ENCODE results near the gene MC1R.
"Not testable (repeated sequence)": the region's sequence is repeated elsewhere in the genome, so short reads cannot be mapped to it uniquely, and the experiment has no call there.

Gene MC1R

DNA sequence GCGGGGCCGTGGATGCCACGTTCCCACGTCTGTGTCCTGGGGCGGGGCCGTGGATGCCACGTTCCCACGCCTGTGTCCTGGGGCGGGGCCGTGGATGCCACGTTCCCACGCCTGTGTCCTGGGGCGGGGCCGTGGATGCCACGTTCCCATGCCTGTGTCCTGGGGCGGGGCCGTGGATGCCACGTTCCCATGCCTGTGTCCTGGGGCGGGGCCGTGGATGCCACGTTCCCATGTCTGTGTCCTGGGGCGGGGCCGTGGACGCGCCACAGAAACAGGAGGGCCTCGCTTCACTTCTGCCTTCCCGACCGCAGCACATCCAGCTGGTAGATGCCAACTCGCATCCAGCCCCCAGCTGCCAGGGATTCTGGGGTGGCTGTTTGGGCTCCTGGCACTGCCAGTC, 15.4 kb downstream of the MC1R start:
- DNase-seq (ENCODE audit: low read depth in 2 of 2, low spot score in 1 of 2) = not testable (repeated sequence)

DNA sequence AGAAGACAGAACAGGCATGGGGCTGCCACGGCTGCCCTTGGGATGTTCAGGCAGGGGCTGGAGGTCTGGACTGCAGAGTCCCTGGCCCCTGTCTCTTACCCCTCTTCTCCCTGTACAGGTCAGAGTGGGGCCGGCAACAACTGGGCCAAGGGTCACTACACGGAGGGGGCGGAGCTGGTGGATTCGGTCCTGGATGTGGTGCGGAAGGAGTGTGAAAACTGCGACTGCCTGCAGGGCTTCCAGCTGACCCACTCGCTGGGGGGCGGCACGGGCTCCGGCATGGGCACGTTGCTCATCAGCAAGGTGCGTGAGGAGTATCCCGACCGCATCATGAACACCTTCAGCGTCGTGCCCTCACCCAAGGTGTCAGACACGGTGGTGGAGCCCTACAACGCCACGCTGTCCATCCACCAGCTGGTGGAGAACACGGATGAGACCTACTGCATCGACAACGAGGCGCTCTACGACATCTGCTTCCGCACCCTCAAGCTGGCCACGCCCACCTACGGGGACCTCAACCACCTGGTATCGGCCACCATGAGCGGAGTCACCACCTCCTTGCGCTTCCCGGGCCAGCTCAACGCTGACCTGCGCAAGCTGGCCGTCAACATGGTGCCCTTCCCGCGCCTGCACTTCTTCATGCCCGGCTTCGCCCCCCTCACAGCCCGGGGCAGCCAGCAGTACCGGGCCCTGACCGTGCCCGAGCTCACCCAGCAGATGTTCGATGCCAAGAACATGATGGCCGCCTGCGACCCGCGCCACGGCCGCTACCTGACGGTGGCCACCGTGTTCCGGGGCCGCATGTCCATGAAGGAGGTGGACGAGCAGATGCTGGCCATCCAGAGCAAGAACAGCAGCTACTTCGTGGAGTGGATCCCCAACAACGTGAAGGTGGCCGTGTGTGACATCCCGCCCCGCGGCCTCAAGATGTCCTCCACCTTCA, 16.2 kb downstream of the MC1R start:
- DNase-seq (ENCODE audit: low read depth in 2 of 2, low spot score in 1 of 2) = no peak

DNA sequence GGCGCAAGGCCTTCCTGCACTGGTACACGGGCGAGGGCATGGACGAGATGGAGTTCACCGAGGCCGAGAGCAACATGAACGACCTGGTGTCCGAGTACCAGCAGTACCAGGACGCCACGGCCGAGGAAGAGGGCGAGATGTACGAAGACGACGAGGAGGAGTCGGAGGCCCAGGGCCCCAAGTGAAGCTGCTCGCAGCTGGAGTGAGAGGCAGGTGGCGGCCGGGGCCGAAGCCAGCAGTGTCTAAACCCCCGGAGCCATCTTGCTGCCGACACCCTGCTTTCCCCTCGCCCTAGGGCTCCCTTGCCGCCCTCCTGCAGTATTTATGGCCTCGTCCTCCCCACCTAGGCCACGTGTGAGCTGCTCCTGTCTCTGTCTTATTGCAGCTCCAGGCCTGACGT, 17.0 kb downstream of the MC1R start:
- DNase-seq (ENCODE audit: low read depth in 2 of 2, low spot score in 1 of 2) = not testable (repeated sequence)

DNA sequence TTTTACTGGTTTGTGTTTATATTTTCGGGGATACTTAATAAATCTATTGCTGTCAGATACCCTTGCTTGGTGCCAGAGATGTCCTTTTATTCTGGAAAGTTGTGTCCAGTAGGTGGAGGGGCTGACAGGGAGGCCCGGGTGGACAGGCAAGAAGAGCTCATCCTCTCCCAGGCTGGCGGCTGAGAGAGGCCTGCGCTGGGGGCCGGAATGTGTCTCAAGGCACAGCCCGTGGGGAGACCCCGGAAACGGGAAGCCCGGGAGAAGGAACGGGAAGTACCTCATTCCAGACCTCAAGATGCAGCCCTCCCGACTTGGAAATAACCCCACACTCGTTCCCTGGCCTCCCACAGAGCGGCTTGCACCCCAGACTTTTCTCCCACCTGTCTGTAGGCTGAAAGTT, 17.4 kb downstream of the MC1R start:
- no peak for DNase-seq (ENCODE audit: low read depth in 2 of 2, low spot score in 1 of 2)

DNA sequence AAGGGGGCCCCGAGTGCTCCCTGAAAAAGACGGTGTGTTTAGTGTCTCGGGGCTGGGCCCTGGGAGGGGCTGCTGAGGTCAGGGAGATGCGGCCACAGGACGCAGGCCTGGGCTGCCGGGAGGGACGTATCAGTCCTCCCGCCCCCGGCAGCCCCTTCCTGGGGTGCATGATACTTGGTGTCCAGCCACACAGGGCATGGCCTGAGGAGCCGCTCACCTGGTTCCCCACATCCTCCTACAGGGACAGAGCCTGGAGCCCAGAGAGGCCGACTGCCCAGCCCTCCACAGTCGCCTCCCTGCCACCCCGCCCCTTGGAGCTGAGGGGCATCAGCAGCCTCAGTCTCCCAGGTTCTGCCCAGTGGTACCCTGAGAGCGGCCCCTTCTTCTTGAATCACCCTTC, 17.8 kb downstream of the MC1R start:
- DNase-seq (ENCODE audit: low read depth in 2 of 2, low spot score in 1 of 2) = no peak

DNA sequence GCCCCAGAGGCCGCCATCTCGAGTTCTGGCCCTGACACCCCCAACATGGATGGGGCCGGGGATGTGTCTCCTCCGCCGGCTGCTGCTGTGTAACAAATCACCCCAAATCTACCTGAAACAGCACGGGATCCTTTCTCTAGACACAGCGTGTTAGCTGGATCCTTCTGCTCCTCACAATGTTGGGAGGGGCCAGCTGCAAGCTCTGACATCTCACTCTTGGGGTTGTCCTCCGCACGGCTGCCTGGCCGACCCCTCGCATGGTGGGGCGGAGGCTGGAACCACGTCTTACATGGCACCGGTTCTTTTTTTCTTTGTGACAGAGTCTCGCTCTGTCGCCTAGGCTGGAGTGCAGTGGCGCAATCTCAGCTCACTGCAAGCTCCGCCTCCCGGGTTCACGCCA, 18.3 kb downstream of the MC1R start:
- DNase-seq (ENCODE audit: low read depth in 2 of 2, low spot score in 1 of 2) = no peak

DNA sequence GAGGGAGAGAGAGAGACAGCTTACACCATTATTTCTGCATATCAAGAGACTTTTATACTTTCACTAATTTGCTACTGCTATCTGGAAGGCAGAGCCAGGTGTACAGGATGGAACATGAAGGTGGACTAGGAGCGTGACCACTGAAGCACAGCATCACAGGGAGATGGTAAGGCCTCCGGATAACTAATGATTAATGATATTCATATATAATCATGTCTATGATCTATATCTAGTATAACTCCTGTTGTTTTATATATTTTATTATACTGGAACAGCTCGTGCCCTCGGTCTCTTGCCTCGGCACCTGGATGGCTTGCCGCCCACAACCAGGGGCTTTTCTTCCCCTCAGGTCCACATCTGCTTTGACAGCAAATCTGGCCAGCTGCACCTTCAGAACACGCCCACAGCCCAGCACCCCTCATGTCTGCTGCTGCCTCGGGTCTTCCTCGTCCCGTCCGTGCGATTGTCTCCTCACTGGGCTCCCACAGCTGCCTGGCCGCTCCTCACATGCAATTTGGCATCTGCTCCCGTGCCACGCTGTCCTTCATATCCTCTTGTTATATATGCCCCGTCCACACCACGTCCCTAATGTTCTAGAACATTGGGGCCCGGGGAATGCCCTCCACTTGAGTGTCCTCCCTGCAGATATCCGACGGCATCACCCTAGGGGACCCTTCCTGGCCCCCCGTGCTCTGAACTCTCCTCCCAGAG, 19.7 kb downstream of the MC1R start:
- no peak for DNase-seq (ENCODE audit: low read depth in 2 of 2, low spot score in 1 of 2)

DNA sequence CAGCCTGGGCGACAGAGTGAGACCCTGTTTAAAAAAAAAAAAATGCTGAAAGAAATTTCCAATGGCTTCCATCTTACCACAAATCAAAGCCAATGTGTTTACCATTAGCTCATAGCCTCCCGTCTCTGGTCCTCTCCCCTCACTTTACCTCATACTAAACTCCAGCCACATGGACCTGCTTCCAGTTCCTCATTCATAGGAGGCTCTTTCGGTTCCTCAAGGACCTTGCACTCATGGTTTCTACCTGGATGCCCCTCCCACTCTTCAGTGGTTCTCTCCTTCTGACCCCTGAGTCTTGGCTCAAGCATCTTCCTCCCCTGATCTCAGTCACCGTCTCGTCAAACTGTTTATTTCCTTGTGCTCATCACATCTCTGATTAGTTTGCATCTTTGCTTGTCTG, 26.1 kb downstream of the MC1R start:
- DNase-seq (ENCODE audit: low read depth in 2 of 2, low spot score in 1 of 2) = no peak

DNA sequence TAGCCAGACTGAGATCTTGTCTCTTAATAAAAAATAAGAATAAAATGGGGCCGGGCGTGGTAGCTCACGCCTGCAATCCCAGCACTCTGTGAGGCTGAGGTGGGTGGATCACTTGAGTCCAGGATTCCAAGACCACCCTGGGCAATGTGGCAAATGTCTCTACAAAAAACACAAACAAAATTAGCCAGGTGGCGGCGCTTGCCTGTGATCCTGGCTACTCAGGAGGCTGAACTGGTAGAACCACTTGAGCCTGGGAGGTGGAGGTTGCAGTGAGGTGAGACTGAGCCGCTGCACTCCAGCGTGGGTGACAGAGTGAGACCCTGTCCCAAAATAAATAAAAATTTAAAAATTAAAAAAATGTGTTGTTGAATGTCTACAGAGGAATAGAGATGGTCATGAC, 27.0 kb downstream of the MC1R start:
- no peak for DNase-seq (ENCODE audit: low read depth in 2 of 2, low spot score in 1 of 2)

DNA sequence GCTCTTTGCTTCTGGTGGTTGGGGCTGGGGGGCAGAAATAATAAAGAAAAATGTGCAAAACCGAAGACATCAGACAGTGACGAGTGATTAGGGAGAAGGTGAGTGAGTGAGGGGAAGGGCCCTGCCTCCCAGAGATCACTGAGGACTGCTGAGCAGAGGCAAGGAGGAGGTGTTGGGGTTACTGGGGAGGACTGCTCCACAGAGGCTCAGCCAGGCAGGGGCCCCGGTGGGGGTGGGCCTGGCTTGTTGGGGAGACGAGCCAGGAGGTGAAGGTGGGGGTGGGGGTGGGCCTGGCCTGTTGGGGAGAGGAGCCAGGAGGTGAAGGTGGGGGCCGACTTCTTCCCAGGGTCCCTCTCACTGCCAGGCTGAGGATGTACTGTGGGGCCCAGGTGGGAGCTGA, 27.9 kb downstream of the MC1R start:
- DNase-seq (ENCODE audit: low read depth in 2 of 2, low spot score in 1 of 2) = no peak

DNA sequence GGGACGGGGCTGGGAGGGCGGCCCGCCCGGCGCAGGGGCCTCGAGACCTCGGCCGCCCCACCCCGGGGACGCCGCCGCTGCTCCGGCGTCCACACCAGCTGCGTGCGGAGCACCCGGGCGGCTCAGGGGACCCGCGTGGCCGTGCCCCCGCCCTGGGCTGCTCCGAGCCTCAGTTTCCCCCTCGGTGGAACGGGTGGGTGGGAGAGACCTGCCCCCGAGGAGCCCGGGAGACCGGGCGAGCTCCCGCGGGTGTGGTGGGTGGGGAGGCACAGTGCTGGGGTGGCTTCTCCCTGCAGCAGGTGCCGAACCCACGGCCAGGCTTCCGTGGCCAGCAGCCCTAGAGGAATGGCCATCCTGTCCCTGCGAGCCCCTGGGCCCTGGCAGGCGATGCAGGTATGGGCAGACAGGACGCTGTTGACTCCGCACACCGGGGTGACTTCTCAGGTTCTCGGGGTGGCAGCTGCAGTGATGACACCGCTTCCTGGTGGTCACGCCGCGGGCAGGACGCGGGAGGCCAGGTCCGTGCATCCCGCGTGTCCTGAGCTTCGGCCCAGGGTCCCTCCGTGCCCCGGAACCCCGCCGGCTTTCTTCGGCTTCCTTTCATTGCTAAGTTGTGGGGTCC, 30.6 kb downstream of the MC1R start:
- no peak for DNase-seq (ENCODE audit: low read depth in 2 of 2, low spot score in 1 of 2)

DNA sequence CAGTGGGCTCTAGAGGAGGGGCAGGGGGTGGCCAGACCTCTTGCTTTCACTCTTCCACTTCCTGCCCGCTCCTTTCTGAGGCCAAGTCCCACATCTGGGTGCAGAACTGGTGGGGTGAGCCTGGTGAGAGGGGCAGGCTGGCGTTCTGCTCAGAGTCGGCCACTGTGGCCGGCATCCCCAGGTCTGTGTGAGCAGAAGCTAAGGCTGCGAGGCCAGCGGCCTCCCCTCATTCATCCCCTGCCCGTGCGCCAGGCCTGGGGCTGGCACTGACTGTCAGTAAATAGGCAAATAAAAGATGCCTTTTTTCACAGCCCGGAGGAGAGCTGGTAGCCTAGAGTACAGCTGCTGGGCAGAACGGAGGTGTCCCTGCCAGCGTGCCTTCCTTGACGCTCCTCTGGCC, 31.1 kb downstream of the MC1R start:
- DNase-seq (ENCODE audit: low read depth in 2 of 2, low spot score in 1 of 2) = no peak

DNA sequence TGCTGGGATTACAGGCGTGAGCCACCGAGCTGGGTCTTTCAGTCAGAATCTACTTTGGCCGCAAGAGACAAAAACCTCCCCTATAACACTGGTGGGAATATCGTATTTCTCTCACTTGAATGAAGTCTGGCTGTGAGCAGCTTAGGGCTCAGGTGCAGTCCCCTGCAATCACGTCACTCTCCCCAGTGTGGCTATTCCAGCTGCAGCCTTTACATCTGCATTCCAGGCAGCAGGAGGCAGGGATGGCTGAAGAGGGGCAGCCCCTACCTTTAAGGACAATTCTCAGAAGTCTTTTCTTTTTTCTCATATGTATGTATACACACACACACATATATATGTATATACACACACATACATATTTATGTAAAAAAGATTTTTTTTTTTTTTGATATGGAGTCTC, 32.8 kb downstream of the MC1R start:
- no peak for DNase-seq (ENCODE audit: low read depth in 2 of 2, low spot score in 1 of 2)

DNA sequence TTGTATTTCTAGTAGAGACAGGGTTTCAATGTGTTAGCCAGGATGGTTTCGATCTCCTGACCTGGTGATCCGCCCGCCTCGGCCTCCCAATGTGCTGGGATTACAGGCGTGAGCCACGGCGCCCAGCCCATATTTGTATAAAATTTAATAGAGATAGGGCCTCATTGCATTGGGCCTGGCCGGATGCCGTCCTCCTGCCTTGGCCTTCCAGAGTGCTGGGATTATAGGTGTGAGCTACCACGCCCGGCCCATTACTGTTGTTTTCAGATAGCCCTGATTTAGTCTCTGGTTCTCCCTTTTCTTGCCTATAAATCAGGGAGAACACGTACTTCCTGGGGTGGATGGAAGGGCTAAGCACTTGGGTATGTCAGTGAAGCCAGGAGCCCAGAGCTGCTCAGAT, 33.4 kb downstream of the MC1R start:
- DNase-seq (ENCODE audit: low read depth in 2 of 2, low spot score in 1 of 2) = no peak

DNA sequence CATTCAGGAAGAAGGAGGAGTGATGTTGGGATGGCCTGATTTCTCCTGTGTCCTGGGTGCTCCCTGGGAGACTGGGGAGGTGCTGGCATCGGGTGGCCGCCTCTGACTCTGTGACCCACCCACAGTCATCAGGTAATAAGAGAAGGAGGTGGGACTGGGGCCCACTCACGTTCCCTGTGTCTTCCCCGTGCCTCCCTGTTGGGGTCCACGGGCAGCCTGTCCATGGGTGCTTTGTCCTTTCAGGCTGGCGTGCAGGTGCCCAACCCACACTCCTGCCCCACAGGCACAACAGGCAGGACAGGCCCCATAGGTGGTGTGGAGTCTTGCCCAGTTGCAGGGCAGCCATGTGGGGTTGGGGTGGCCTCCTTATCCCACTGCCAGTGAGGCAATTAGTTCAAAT, 33.9 kb downstream of the MC1R start:
- no peak for DNase-seq (ENCODE audit: low read depth in 2 of 2, low spot score in 1 of 2)

DNA sequence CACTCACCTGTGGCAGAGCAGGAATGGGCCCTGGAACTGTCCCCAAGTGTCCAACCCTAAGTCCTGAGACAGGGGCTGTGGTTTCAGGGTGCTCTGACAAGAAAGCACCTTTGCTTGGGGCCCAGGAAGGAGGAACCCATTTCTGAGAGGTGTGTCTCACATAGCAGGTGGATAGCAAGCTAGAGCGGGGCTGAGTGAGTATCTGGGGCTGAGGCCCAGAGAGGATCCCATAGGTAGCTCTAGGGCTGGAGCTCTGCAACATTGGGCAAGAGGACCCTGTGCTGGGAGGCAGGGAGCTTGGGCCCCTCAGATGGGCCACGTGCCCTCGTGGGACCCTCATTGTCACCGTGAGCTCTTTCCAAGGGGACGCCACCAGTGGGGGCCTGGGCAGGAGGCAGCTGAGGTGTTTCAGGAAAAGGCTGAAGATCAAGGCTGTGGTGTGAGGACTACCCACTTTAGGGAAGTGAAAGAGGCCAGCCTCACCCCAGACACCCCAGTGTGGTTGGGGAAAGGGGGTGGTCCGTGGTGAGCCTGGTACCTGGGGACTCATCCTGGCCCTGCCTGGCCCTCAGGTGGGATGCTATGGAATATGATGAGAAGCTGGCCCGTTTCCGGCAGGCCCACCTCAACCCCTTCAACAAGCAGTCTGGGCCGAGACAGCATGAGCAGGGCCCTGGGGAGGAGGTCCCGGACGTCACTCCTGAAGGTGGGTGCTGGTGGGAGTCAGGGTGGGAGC, 35.2 kb downstream of the MC1R start:
- no peak for DNase-seq (ENCODE audit: low read depth in 2 of 2, low spot score in 1 of 2)

DNA sequence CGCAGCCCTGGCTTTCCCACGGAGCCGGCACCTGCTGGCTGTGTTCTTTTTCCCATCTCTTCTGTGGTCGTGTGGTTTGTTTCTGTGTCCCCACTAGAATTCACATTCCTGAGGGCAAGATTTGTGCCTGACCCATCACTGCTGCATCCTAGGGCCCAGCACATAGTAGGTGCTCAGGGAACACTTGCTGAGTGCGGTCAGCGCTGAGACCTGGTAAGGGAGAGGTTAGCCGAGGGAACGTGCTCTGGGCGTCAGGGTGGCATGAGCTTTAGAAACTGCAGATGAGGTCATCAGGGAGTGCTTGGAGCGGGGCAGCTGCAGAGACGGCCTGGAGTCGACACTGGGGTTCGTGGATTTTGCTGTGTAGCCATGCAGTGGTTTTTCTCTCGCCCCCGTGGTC, 35.8 kb downstream of the MC1R start:
- no peak for DNase-seq (ENCODE audit: low read depth in 2 of 2, low spot score in 1 of 2)

DNA sequence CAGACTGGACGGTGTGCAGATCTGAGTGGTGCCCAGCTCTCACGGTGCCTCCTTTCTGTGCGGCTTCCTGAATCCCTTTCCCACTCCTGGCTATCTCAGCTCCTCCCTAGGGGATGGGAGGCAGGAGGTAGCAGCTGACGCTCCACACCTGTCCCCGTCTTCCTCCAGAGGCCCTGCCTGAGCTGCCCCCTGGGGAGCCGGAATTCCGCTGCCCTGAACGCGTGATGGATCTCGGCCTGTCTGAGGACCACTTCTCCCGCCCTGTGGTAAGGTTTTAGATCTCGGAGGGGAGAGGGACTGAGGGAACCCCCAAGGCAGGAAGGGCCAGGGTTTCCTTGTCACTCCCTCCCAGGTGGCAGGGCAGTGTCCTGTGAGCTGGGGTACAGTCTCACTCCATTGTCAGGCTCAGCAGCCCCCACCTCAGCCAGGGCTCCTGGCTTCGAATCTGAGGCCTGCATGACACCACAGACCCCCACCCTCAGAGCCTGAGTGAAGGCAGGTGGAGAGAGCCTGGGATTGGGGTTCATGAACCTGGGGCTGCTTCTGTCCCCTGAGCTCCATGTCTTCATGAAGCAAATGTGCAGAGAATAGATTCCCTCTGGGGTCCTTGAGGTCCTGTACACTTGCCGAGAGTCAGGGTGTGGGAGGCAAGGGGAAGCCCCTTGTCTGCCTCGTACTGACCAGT, 36.5 kb downstream of the MC1R start:
- DNase-seq (ENCODE audit: low read depth in 2 of 2, low spot score in 1 of 2) = no peak

DNA sequence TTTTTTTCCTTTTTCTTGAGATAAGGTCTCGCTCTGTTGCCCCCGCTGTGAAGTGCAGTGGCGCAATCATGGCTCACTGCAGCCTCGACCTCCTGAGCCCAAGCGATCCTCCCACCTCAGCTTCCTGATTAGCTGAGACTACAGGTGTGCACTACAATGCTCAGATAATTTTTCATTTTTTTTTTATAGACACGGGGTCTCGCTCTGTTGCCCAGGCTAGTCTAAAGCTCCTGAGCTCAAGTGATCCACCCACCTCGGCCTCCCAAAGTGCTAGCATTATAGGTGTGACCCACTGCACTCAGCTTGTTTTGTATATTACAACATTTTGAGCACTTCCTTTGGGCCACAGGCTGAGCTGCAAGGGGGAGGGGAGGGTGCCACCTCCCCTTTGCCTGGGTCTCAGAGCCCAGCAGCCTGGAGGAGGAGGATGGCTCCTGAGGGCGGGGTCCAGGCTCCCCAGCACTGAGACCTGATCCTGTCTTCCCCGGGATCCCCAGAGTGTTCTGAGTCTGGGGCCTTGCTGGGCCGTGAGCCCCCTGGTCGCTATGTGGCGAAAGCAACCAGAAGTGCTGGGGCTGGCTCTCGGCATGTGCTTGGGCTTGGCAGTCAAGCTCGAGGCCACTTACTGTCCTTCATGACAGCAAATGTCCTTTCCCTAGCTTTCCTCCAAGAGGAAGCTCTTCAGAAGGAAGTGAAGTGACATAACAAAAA, 38.0 kb downstream of the MC1R start:
- no peak for DNase-seq (ENCODE audit: low read depth in 2 of 2, low spot score in 1 of 2)

DNA sequence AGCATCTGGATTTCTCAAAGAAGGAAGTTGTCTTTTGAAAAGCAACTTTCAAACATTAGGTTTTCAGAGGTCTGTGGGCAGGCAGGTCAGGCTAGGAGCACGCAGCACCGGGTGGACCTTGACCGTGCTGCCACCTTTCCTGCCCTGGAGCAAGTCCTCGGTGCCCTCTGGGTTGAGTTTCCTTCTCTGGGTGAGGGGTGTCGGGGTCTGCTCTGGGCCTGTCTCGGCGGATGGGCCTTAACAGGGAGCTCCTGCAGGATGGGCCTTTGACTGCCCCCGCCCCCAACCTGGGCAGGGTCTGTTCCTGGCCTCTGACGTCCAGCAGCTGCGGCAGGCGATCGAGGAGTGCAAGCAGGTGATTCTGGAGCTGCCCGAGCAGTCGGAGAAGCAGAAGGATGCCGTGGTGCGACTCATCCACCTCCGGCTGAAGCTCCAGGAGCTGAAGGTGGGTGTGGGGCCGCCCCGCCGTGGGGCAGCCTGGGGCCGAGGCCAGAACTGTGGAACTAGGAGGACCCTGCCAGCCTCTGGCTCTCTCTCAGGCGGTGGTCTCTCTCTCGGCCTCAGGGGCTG, 38.6 kb downstream of the MC1R start:
- DNase-seq (ENCODE audit: low read depth in 2 of 2, low spot score in 1 of 2) = no peak
